SK-N-SH (cell line): ENCODE measurements around the gene PACSIN2.

ENCODE experiments used
- EZH2phosphoT487 ChIP-seq: fragments of 200-600 bp; sonication (generic); IDR thresholded peaks from 2 replicates; pipeline ENCODE4 v1.6.1; 2017; ENCODE audit warnings: low read depth, mixed run types, mild to moderate bottlenecking, antibody characterized with exemption, moderate library complexity, borderline replicate concordance
- MEF2A ChIP-seq: IDR thresholded peaks from 2 replicates; pipeline ENCODE4 v1.4.0; 2012; ENCODE audit warnings: low read depth, borderline replicate concordance
- SMC3 ChIP-seq: IDR thresholded peaks from 2 replicates; pipeline ENCODE4 v1.6.1; 2012; ENCODE audit warnings: low read depth, low read length, improper control_type of control experiment
- TF ChIP-seq, protein P1 (sequence below): fragments of 200-600 bp; sonication (generic); IDR thresholded peaks from 2 replicates; pipeline ENCODE4 v1.6.1; 2017; ENCODE audit warnings: antibody characterized with exemption, mild to moderate bottlenecking, moderate library complexity
- TF ChIP-seq, protein P2 (sequence below): IDR thresholded peaks from 2 replicates; pipeline ENCODE4; 2012
- TF ChIP-seq, protein P3 (sequence below): IDR thresholded peaks from 2 replicates; pipeline ENCODE4 v1.4.0; 2012; ENCODE audit warnings: low read depth, borderline replicate concordance

DNA sequence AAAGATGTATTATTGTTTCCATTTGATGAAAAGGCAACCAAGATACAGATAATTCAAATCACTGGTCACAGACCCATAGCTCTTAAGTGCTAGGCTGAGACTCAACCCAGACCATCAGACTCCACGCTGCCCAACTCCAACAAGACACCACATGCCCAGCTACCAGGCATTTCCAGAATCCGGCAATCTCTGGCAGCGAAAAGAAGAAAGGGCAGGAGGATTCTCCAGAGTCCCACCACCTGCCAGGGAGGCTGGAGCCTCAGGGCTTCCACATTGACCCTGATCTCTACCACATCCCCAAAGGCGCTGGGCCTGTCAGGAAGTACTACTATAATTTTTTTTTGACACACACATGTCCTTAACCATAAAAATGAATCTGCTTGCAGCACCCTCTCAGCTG is 96.4 kb downstream of the PACSIN2 start:
- TF ChIP-seq SMC3 (no peak), EZH2phosphoT487 (no peak), MEF2A (no peak)
- TF ChIP-seq, protein P1, sequence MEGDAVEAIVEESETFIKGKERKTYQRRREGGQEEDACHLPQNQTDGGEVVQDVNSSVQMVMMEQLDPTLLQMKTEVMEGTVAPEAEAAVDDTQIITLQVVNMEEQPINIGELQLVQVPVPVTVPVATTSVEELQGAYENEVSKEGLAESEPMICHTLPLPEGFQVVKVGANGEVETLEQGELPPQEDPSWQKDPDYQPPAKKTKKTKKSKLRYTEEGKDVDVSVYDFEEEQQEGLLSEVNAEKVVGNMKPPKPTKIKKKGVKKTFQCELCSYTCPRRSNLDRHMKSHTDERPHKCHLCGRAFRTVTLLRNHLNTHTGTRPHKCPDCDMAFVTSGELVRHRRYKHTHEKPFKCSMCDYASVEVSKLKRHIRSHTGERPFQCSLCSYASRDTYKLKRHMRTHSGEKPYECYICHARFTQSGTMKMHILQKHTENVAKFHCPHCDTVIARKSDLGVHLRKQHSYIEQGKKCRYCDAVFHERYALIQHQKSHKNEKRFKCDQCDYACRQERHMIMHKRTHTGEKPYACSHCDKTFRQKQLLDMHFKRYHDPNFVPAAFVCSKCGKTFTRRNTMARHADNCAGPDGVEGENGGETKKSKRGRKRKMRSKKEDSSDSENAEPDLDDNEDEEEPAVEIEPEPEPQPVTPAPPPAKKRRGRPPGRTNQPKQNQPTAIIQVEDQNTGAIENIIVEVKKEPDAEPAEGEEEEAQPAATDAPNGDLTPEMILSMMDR, result no peak
- TF ChIP-seq, protein P2, sequence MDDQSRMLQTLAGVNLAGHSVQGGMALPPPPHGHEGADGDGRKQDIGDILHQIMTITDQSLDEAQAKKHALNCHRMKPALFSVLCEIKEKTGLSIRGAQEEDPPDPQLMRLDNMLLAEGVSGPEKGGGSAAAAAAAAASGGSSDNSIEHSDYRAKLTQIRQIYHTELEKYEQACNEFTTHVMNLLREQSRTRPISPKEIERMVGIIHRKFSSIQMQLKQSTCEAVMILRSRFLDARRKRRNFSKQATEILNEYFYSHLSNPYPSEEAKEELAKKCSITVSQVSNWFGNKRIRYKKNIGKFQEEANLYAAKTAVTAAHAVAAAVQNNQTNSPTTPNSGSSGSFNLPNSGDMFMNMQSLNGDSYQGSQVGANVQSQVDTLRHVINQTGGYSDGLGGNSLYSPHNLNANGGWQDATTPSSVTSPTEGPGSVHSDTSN, result no peak
- TF ChIP-seq, protein P3, sequence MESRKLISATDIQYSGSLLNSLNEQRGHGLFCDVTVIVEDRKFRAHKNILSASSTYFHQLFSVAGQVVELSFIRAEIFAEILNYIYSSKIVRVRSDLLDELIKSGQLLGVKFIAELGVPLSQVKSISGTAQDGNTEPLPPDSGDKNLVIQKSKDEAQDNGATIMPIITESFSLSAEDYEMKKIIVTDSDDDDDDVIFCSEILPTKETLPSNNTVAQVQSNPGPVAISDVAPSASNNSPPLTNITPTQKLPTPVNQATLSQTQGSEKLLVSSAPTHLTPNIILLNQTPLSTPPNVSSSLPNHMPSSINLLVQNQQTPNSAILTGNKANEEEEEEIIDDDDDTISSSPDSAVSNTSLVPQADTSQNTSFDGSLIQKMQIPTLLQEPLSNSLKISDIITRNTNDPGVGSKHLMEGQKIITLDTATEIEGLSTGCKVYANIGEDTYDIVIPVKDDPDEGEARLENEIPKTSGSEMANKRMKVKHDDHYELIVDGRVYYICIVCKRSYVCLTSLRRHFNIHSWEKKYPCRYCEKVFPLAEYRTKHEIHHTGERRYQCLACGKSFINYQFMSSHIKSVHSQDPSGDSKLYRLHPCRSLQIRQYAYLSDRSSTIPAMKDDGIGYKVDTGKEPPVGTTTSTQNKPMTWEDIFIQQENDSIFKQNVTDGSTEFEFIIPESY, result no peak
